DMS53 (cell line): ENCODE measurements around the gene PKIG.

Experiments
- DNase-seq: peaks from one replicate; lab custom pipeline; 2025; lab: John Stamatoyannopoulos, UW

Gene PKIG

GRCh38 chr20:44664131-44664530 lies 81.8 kb downstream of the PKIG start:
- DNase-seq: no peak

GRCh38 chr20:44666066-44666465 lies 83.7 kb downstream of the PKIG start:
- DNase-seq: no peak
